ENCODE measurements around the gene URI1.

Gene URI1

DNA sequence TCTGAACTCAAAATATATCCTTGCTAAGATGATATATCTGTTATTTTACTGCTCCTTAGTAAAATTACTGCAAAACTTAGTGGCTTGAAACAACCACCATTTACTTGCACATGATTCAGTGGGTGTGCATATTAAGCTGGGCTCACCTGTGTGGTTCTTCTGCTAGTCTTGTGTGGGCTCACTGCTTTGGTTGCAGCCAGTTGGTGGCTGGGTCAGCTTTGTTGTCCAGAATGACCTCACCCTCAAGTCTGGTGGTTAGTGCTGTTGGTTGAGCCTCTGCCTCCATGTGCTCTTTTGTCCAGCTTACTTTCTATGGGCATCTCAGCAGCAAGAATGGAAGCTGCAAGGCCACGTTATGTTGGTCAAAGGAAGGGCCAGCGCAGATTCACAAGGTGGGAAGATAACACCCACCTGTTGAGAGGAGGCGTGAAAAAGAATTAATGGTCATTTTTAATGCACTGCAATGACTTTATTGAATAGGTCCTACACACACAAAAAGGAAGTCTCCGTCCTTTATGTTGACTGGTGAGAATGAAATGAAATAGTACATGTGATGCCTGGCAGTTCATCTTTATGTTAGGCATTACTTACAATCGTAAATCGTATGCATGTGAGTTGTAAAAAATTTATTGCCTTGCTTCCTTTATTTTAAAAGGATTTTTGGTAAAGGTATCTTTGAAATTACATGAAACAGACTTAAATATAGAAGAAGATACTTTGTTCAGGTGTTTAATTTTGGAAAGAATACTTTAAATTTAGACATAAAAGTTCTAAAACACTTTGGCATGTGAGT is 34.3 kb downstream of the URI1 start:
- no peak for DNase-seq

DNA sequence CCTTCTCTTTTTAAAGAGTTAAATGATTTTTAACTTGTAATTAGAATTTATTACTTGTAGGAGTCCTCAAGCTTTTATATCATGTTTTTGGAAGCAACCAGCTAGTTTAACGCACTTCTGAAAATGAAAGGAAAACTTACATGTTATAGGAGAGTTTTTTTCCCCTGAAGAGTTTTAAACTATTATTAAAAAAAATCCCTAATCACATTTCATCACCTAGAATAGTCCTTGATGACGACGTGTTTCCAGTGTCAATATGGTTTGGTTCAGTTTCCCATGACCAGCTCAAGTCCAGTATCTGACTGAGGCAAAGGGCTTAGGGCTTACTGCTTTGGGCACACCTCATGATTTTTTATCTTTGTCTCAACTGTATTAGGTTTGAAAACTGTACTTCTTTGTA is 36.0 kb downstream of the URI1 start:
- no peak for DNase-seq

- DNase-seq, result no peak
Observed at GRCh38 chr19:29983568-29983967, 41.5 kb downstream of the URI1 start.

DNA sequence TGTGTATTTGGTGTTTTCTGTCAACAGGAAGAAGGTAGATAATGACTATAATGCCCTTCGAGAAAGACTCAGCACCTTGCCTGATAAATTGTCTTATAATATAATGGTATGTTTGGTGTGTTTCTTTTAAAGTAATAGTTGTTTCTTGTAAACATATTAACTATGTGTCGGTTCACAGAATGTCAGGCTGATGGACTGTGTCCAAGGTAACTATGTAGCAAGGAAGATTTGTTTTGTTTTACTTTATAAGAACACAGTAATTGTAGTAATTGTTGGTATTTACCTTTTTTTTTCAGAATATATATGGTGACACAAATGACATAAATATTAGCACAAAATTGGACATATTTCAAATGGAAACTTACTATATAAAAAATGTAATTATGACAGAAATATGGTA is 43.2 kb downstream of the URI1 start:
- DNase-seq, result no peak

DNA sequence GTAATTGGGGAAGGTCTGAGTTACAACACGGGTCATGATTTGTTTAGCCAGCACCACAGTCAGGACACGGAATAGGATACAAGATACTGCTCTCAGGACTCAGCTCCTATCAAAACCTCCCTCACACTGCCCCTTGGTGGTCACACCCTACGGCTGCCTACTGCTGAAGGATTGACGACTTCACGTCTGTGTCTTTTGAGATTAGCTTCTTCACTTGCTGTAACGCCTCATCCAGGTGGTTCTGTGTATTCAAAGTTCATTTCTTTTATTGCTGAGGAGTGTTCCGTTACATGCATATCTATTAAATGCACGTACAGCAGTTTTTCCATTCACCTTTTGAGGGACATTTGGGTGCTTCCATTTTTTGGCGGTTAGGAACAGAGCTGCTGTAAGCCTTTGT is 46.3 kb downstream of the URI1 start:
- DNase-seq, result no peak

GRCh38 chr19:29992233-29992867 is 50.3 kb downstream of the URI1 start:
- DNase-seq, result no peak

- DNase-seq, result no peak
Observed at GRCh38 chr19:29999490-29999889, 57.5 kb downstream of the URI1 start.

DNA sequence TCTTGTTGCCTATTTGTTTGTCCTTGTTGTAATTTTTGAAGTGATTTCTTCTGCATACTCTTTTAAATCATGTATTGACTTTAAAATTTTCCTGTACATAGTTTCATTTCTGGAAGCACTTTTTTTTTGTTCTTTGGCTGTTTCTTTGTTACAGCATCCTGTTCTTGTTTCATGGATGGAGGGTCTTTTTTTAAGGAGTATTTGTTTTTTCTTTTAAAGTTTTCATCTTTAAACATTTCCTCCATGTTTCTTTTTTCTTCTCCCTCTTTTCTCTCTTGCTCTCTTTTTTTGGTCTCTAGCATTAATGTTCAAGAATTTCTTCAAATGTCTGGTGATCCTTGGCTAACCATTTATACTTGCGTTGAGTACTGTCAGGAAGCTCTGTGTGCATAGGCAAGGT is 58.8 kb downstream of the URI1 start:
- DNase-seq, result no peak

DNA sequence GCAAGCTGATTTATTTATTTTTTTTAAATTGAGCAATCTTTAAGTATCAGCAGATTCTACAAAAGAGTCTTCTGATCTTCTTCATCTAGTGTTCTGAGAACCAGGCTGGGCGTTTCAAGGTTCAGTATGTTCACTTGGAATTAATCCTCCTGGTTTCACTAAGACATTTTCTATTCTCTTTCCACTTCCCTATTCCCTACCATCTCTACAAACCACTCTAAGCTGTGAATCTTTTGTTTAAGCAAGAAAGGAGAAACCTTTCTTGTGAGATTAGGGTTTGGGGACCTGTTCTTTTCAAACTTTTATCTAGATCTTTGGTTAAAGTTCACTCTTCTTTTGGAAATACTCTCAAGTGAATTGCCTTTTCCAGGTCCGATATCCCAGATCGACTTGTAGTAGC is 59.3 kb downstream of the URI1 start:
- no peak for DNase-seq

DNA sequence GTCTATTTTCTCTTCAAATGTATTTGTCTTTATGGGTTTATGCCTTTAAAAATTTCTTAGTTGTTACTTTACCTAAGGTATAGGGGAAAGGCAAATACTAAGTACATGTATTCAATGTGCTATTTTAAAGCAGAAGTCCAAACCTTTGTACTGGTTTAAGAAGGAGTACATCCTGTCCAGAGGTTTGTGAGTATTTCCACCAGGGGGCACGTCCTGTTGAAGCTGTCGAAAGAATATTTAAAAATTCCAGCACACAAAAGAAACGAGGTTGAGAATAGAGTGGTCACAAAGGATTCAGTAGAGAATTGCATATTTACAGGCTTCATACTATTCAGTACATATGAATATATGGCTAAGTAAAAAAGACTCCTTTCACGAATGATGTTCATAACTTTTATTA is 59.8 kb downstream of the URI1 start:
- DNase-seq, result no peak

DNA sequence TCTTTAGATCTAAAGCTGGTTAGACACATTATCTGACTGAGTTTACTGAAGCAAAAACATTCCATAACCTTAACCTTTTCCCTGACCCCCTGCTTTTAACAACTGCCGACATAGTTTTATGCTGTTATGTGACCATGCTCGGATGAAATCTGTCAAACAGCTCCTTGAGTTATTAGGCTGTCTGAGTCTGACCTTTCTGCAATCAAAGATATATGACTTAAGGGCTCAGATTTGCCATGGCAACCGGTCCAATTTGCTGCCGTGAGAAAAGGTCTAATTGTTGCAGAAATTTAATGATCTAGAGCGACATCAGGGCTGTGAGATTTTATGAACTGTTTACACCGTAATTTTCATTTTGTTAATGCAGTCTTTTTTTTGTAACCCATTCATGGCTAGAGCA is 61.8 kb downstream of the URI1 start:
- no peak for DNase-seq

- DNase-seq, result no peak
Observed at GRCh38 chr19:30004403-30004802, 62.4 kb downstream of the URI1 start.

DNA sequence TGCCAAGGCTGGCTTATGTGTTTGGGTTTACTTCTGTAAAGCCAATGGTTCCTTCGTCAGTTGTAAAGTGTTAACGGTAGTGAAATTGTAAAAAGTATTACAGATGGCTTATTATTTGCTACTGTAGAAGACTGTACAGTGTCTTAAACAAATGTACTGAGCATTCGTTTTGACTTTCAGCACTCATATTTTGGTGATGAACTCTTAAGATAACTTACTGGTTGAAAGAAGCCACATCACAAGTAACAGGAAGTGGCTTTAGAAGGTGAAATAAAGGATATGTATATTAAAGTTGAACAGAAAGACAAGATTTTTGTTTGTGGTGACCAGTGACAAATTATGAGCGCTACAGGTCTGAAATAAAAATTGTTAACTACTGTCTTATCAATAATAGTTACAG is 64.2 kb downstream of the URI1 start:
- no peak for DNase-seq

DNA sequence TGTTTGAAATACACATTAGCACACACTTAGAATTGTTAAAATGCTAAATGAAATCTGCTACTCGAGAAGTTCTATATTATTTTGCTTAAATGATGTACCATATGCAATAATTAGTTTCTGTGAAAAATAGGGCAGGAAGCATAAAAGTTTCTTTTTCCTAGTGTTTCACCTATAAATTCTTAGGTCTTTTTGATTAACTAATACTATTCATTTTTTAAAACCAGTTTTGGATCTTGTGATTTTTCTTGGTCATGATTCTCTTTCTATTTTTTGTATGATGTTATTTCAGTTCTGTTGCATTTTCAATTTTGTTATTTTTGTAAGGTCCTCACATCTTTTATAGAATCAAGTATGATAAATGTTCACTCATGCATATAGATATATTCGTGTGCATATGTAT is 66.1 kb downstream of the URI1 start:
- no peak for DNase-seq

DNA sequence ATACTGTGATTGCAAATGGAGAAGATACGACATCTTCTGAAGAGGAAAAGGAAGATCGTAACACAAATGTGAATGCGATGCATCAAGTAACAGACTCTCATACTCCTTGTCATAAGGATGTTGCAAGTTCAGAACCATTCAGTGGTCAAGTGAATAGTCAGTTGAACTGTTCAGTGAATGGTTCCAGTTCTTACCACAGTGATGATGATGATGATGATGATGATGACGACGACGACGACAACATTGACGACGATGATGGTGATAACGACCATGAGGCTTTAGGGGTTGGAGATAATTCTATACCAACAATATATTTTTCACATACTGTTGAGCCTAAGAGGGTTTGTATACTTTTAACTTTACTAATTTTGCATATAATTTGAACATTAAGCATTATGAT is 67.0 kb downstream of the URI1 start:
- DNase-seq, result no peak

GRCh38 chr19:30011051-30011578 is 69.1 kb downstream of the URI1 start:
- DNase-seq, result no peak

DNA sequence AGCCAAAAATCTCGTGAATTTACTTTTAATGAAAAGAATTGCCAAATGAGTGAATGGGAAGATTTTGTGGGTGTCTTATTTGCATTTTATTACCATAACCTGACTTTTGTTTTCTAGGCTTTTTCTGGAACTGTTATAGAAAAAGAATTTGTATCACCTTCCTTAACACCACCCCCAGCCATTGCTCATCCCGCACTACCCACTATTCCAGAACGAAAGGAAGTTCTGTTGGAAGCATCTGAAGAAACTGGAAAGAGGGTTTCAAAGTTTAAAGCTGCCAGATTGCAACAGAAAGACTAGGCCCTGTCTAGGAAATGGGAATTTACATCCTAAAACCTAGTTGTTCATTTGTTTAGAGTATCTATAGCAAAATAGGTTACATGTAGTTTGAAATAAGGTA is 72.7 kb downstream of the URI1 start:
- DNase-seq, result no peak

GRCh38 chr19:30017172-30017571 is 75.1 kb downstream of the URI1 start:
- DNase-seq, result no peak

DNA sequence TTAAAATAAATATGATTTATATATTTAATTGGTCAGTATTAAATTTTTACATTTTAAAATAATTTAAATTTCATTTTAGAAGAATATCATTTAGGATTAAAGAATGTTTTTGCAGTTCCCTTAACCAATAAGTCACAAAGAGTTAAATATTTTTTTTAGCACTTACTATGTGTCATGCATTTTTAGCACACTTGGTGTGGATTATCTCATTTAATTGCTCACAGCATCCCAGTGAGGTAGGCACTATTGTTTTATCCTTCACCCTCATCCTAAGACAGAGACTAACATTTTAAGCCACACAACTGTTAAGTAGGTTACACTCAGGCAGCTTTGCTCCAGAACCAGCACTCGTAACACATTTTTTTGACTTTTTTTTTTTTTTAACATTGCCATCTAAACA is 78.2 kb downstream of the URI1 start:
- no peak for DNase-seq

- no peak for DNase-seq
Observed at GRCh38 chr19:30022659-30023058, 80.6 kb downstream of the URI1 start.

DNA sequence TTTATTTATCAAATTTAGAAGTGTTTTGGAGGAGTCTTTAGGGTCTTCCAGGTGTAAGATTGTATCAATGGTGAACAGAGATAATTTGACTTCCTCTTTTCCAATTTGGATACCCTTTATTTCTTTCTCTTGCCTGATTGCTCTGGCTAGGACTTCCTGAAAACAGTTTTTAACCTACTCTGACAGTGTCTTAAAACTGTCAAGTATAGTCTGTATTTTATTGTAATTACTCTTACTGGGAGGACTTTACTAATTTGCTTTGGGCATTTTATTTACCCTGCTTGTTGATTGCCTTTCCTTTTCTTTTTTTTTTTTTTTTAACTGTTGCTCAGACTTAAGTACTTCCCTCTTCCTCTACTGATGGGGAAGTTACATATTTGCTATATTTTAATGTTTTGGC is 81.3 kb downstream of the URI1 start:
- no peak for DNase-seq

- DNase-seq, result no peak
Observed at GRCh38 chr19:30024091-30024490, 82.1 kb downstream of the URI1 start.

- DNase-seq, result no peak
Observed at GRCh38 chr19:30026933-30027332, 84.9 kb downstream of the URI1 start.

- DNase-seq, result no peak
Observed at GRCh38 chr19:30028118-30028991, 86.3 kb downstream of the URI1 start.
